ENCODE data around the gene RNF4.
A peak's percentile ranks its signal among the peaks of the same experiment; 100 is the strongest.

RNF4 gene
- 98.2 to 109 (median 102) reads per million in 3 donors for total RNA-seq

- peak; percentile 92 to 93 (median 93) for DNase-seq
- peak within 1 kb of the TSS; percentile 98 for H3K27ac ChIP-seq (ENCODE audit: insufficient read depth, low read length, poor library complexity, severe bottlenecking)
- peaks cover 34% of the 10 kb centered on the region for H3K4me1 ChIP-seq (ENCODE audit: control insufficient read depth, insufficient read depth, low read length, poor library complexity, severe bottlenecking)
- no peaks in the 10 kb centered on the region for H3K9me3 ChIP-seq (ENCODE audit: control insufficient read depth, low read length)
- peaks cover 12% of the 10 kb centered on the region for H3K36me3 ChIP-seq (ENCODE audit: control insufficient read depth, insufficient read depth, low read length)
- no peaks in the 10 kb centered on the region for H3K27me3 ChIP-seq (replicated peaks; ENCODE audit: control insufficient read depth, insufficient read depth, low read length, poor library complexity, severe bottlenecking)
- peak within 1 kb of the TSS; percentile 89 for H3K4me3 ChIP-seq (ENCODE audit: insufficient read depth, low read depth, low read length, poor library complexity, severe bottlenecking)
These were observed at the start of gene RNF4 for GRCh38 chr4:2468456-2469191. TSS of gene RNF4 (plus strand) at chr4:2469106. CDS start at chr4:2490494, 21,388 bp downstream.

DNA sequence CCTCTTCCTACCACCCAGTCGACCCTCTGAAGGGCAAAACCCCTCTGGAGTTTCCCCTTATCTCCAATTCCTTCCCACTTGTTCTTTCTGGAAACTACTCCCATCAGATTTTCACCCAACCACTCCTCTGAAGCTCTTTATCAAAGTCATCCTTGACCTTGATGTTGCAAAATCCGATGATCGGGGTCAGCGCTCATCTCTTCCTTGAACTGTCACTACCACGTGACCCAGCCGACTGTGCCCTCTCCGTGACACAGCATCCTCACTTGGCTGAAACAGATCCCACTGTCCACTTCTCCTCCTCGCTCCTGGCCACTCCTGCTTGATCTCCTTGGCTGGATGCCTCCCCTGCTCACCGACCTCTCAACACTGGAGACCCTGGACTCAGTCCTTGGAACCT, 49.1 kb upstream of the RNF4 start:
- Histone ChIP-seq H3K4me3 (ENCODE audit: insufficient read depth, low read depth, low read length, poor library complexity, severe bottlenecking) (no peak overlapping the region), H3K27me3 (replicated peaks; ENCODE audit: control insufficient read depth, insufficient read depth, low read length, poor library complexity, severe bottlenecking) (no peaks in the 10 kb centered on the region)

GRCh38 chr4:2421928-2422327, 47.0 kb upstream of the RNF4 start:
- H3K36me3 ChIP-seq (ENCODE audit: control insufficient read depth, insufficient read depth, low read length), result no peaks in the 10 kb centered on the region
- no peak overlapping the region for H3K4me3 ChIP-seq (ENCODE audit: insufficient read depth, low read depth, low read length, poor library complexity, severe bottlenecking)
- H3K27me3 ChIP-seq (replicated peaks; ENCODE audit: control insufficient read depth, insufficient read depth, low read length, poor library complexity, severe bottlenecking), result no peaks in the 10 kb centered on the region
- H3K4me1 ChIP-seq (ENCODE audit: control insufficient read depth, insufficient read depth, low read length, poor library complexity, severe bottlenecking), result peaks cover 12% of the 10 kb centered on the region
- H3K27ac ChIP-seq (ENCODE audit: insufficient read depth, low read length, poor library complexity, severe bottlenecking), result no peak overlapping the region
- DNase-seq, result no peak
- H3K9me3 ChIP-seq (ENCODE audit: control insufficient read depth, low read length), result no peaks in the 10 kb centered on the region

More for the DNA sequence above, 49.1 kb upstream of the RNF4 start:
- no peaks in the 10 kb centered on the region for H3K9me3 ChIP-seq (ENCODE audit: control insufficient read depth, low read length)
- no peaks in the 10 kb centered on the region for H3K36me3 ChIP-seq (ENCODE audit: control insufficient read depth, insufficient read depth, low read length)
- H3K4me1 ChIP-seq (ENCODE audit: control insufficient read depth, insufficient read depth, low read length, poor library complexity, severe bottlenecking), result peaks cover 27% of the 10 kb centered on the region
- DNase-seq, result no peak
- peak overlapping the region; percentile 92 for H3K27ac ChIP-seq (ENCODE audit: insufficient read depth, low read length, poor library complexity, severe bottlenecking)

- Histone ChIP-seq H3K27ac (ENCODE audit: insufficient read depth, low read length, poor library complexity, severe bottlenecking) (no peak overlapping the region), H3K4me3 (ENCODE audit: insufficient read depth, low read depth, low read length, poor library complexity, severe bottlenecking) (no peak overlapping the region), H3K36me3 (ENCODE audit: control insufficient read depth, insufficient read depth, low read length) (no peaks in the 10 kb centered on the region), H3K9me3 (ENCODE audit: control insufficient read depth, low read length) (no peaks in the 10 kb centered on the region), H3K27me3 (replicated peaks; ENCODE audit: control insufficient read depth, insufficient read depth, low read length, poor library complexity, severe bottlenecking) (no peaks in the 10 kb centered on the region), H3K4me1 (ENCODE audit: control insufficient read depth, insufficient read depth, low read length, poor library complexity, severe bottlenecking) (peaks cover 5% of the 10 kb centered on the region)
- DNase-seq, result no peak
These were observed 45.8 kb upstream of the RNF4 start for GRCh38 chr4:2423066-2423465.

GRCh38 chr4:2423695-2424094, 45.2 kb upstream of the RNF4 start:
- no peak overlapping the region for H3K4me3 ChIP-seq (ENCODE audit: insufficient read depth, low read depth, low read length, poor library complexity, severe bottlenecking)
- H3K4me1 ChIP-seq (ENCODE audit: control insufficient read depth, insufficient read depth, low read length, poor library complexity, severe bottlenecking), result peaks cover 5% of the 10 kb centered on the region
- H3K36me3 ChIP-seq (ENCODE audit: control insufficient read depth, insufficient read depth, low read length), result no peaks in the 10 kb centered on the region
- DNase-seq, result no peak
- no peaks in the 10 kb centered on the region for H3K9me3 ChIP-seq (ENCODE audit: control insufficient read depth, low read length)
- H3K27me3 ChIP-seq (replicated peaks; ENCODE audit: control insufficient read depth, insufficient read depth, low read length, poor library complexity, severe bottlenecking), result no peaks in the 10 kb centered on the region
- no peak overlapping the region for H3K27ac ChIP-seq (ENCODE audit: insufficient read depth, low read length, poor library complexity, severe bottlenecking)

GRCh38 chr4:2424581-2424980, 44.3 kb upstream of the RNF4 start:
- Histone ChIP-seq H3K9me3 (ENCODE audit: control insufficient read depth, low read length) (no peaks in the 10 kb centered on the region), H3K4me1 (ENCODE audit: control insufficient read depth, insufficient read depth, low read length, poor library complexity, severe bottlenecking) (peaks cover 1% of the 10 kb centered on the region), H3K36me3 (ENCODE audit: control insufficient read depth, insufficient read depth, low read length) (no peaks in the 10 kb centered on the region), H3K27me3 (replicated peaks; ENCODE audit: control insufficient read depth, insufficient read depth, low read length, poor library complexity, severe bottlenecking) (no peaks in the 10 kb centered on the region), H3K27ac (ENCODE audit: insufficient read depth, low read length, poor library complexity, severe bottlenecking) (no peak overlapping the region), H3K4me3 (ENCODE audit: insufficient read depth, low read depth, low read length, poor library complexity, severe bottlenecking) (no peak overlapping the region)
- DNase-seq, result no peak

GRCh38 chr4:2425386-2426068, 43.4 kb upstream of the RNF4 start:
- no peaks in the 10 kb centered on the region for H3K27me3 ChIP-seq (replicated peaks; ENCODE audit: control insufficient read depth, insufficient read depth, low read length, poor library complexity, severe bottlenecking)
- no peaks in the 10 kb centered on the region for H3K4me1 ChIP-seq (ENCODE audit: control insufficient read depth, insufficient read depth, low read length, poor library complexity, severe bottlenecking)
- no peak overlapping the region for H3K4me3 ChIP-seq (ENCODE audit: insufficient read depth, low read depth, low read length, poor library complexity, severe bottlenecking)
- H3K27ac ChIP-seq (ENCODE audit: insufficient read depth, low read length, poor library complexity, severe bottlenecking), result no peak overlapping the region
- H3K9me3 ChIP-seq (ENCODE audit: control insufficient read depth, low read length), result no peaks in the 10 kb centered on the region
- no peak for DNase-seq
- H3K36me3 ChIP-seq (ENCODE audit: control insufficient read depth, insufficient read depth, low read length), result no peaks in the 10 kb centered on the region

- Histone ChIP-seq H3K4me1 (ENCODE audit: control insufficient read depth, insufficient read depth, low read length, poor library complexity, severe bottlenecking) (no peaks in the 10 kb centered on the region), H3K9me3 (ENCODE audit: control insufficient read depth, low read length) (no peaks in the 10 kb centered on the region), H3K36me3 (ENCODE audit: control insufficient read depth, insufficient read depth, low read length) (no peaks in the 10 kb centered on the region), H3K4me3 (ENCODE audit: insufficient read depth, low read depth, low read length, poor library complexity, severe bottlenecking) (no peak overlapping the region), H3K27me3 (replicated peaks; ENCODE audit: control insufficient read depth, insufficient read depth, low read length, poor library complexity, severe bottlenecking) (no peaks in the 10 kb centered on the region), H3K27ac (ENCODE audit: insufficient read depth, low read length, poor library complexity, severe bottlenecking) (no peak overlapping the region)
- no peak for DNase-seq
These were observed 42.9 kb upstream of the RNF4 start for GRCh38 chr4:2426069-2426397.

DNA sequence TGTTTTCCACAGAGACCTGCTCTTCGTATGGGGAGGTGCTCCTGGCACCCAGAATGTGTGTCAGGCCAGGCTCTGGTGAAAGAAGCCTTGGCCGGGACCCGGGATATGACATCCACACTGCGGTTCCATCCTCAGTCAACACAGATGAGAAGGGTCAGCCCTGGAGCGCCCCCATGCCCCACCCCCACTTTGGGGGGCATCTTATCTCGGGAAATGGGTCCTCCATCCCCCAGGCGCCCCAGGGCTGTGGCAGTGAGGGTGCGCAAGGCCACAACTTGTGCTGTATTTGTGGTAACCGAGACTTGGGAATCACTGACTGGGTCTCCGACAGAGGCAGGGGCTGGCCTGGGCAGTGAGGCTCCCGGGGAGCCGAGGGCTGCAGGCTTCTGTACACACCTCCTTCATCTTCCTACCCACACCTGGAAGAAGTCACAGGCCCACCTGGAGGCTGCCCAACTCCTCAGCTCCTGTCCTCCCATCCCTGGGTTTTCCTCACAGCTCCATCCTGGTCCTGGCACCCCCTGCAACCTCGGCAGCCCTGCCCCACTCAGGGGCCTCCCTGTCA, 42.1 kb upstream of the RNF4 start:
- H3K27me3 ChIP-seq (replicated peaks; ENCODE audit: control insufficient read depth, insufficient read depth, low read length, poor library complexity, severe bottlenecking), result no peaks in the 10 kb centered on the region
- no peaks in the 10 kb centered on the region for H3K36me3 ChIP-seq (ENCODE audit: control insufficient read depth, insufficient read depth, low read length)
- no peaks in the 10 kb centered on the region for H3K9me3 ChIP-seq (ENCODE audit: control insufficient read depth, low read length)
- DNase-seq, result no peak
- no peak overlapping the region for H3K27ac ChIP-seq (ENCODE audit: insufficient read depth, low read length, poor library complexity, severe bottlenecking)
- no peak overlapping the region for H3K4me3 ChIP-seq (ENCODE audit: insufficient read depth, low read depth, low read length, poor library complexity, severe bottlenecking)
- no peaks in the 10 kb centered on the region for H3K4me1 ChIP-seq (ENCODE audit: control insufficient read depth, insufficient read depth, low read length, poor library complexity, severe bottlenecking)

All from effector memory CD4-positive, alpha-beta T cell (primary cell).